HG03175 (cell line): ENCODE measurements around the gene PSTK.

Experiments
- ATAC-seq: cut with Tn5 transposase; IDR thresholded peaks from one replicate; pipeline ENCODE4 v1.9.1; 2021; ENCODE audit warnings: mild to moderate bottlenecking, moderate library complexity; ENCODE audit not compliant: unreplicated experiment

PSTK gene, protein sequence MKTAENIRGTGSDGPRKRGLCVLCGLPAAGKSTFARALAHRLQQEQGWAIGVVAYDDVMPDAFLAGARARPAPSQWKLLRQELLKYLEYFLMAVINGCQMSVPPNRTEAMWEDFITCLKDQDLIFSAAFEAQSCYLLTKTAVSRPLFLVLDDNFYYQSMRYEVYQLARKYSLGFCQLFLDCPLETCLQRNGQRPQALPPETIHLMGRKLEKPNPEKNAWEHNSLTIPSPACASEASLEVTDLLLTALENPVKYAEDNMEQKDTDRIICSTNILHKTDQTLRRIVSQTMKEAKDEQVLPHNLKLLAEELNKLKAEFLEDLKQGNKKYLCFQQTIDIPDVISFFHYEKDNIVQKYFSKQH

DNA sequence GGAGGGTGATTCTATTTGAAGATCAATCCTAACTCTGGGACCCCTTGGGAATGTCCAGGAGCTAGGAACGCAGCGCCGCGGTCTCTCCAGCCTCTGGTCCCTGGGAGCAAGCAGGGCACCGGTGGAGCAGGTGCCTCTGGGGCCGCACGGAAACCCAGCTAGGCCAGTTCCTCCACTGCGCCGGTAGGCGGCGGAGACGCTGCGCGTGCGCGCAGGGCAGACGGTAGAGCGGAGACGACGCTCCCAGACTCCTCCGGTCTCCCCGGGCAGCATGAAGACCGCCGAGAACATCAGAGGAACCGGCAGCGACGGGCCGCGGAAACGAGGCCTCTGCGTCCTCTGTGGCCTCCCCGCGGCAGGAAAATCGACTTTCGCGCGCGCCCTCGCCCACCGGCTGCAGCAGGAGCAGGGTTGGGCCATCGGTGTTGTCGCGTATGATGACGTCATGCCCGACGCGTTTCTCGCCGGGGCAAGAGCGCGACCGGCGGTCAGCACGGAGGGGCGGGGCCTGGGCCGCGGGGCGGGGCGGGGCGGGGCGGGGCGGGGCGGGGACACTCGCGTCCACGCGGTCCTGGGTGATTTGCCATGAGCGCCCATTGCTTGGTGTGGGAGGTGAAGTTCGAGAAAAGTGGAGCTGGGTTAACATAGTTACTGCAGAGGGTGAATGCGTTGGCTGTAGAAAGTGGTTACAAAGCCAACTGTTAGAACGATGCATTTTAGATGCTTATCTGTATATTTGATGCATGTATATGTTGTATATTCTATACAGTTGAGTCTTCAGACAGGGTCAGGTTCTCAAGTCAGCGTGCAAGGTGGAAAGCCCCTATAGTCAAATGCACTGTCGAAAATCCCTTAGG, at the start of gene PSTK:
Gene PSTK, plus strand, starts transcription at position 193 of the 857 bp plus-strand sequence. Its CDS starts 79 bp downstream, at position 272.
- ATAC-seq, result peak; percentile 98

DNA sequence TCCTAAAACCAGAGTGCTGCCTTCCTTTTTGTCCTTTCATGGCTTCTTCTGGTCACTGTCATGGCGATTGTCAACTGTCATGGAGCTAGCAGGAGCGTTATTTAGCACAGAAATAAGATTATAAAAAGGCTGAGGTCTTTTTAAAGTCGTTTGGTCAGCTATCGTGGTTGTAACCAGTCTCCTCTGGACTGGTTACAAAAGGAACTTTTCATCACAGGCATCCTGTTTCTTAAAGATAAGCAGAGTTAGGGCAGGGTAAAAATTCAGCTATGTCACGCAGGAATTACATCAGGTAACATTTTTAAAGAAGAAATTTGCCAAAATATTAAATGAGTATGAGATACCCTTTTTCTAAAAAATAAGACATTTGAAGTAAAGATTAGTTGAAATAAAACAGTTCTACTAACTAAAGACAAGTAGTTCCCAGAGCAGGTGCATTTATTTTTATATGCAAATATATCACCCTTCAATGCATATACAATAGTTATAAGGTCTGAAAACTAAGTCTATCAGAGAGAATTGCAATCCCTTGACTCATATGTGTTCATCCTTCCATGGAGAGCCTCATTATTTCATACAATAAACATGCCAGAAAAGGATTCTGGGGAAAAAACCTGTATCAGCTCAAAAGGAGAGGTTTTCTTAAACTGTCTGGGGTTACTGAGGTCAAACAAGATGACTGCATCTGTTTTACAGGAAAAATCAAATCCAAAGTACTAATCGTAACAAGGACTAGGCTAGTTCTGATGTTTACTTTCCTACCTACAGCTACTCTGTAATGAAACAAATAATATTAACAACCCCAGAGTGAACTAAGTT, 48.9 kb upstream of the PSTK start:
- no peak for ATAC-seq

DNA sequence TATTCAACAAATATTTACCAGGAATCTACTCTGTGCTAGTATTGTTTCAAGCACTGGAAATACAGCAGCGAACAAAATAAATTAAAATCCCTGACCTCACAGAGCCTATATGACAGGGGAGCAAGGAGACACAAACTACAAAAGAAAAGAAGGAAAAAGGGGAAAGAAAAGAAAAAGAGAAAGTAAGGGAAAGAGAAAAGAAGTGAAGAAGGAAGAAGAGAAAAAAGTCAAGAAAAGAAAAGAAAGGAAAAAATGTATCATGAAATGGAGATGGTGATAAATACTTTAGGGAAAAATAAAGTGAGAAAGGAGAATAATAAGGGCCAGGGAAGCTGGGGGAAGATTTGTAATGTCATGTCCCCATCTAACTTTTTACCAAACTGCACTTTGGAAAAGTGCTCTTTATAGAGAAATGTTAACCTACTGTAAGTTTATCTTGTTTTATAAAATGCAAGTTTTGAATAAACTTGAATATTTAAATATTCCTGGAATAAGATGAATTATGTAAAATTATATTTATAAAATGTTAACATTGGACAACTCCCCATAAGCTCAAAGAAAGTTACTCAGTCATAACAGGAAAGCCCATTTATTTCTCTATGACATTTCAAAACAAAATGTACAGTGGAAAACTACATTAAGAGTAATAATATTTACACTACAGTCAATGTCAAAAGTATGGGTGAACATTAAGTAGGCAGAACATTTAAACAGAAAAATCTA, 40.9 kb upstream of the PSTK start:
- no peak for ATAC-seq

DNA sequence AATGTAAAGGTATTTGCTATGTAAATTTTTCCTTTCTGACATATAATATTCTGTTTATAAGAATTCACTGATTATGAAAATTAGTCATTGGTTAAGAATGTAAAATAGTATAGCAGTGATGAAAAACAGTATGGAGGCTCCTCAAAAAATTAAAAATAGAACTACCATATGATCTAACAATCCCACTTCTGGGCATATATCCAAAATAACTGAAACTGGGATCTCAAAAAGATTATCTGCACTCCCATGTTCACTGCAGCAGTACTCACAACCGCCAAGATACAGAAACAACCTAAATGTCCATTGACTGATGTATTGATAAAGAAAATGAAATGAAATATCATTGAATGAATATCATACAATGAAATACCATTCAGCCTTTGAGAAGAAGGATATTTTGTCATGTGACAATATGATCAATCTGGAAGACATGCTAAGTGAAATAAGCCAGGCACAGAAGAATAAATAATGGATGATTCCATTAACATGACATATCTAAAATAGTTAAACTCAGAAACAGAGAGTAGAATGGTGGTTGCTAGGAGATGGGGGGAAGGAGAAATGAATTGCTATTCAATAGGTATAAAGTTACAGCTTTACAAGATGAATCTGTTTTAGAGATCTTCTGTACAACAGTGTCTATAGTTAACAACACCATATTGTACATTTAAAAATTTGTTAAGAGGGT, 40.2 kb upstream of the PSTK start:
- no peak for ATAC-seq

DNA sequence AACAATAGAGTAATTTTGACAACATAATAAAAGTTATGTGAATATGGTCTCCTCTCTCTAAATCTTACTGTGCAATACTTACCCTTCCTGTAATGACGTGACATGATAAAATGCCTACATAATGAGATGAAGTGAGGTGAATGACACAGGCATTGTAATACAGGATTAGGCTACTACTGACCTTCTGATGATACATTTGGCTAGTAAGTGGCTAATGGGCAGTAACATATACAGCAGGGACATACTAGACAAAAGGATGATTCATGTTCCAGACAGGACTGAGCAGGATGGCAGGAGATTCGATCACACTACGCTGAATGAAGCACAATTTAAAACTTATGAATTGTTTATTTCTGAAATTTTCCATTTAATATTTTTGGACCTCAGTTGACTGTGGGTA, 30.9 kb upstream of the PSTK start:
- ATAC-seq, result no peak

DNA sequence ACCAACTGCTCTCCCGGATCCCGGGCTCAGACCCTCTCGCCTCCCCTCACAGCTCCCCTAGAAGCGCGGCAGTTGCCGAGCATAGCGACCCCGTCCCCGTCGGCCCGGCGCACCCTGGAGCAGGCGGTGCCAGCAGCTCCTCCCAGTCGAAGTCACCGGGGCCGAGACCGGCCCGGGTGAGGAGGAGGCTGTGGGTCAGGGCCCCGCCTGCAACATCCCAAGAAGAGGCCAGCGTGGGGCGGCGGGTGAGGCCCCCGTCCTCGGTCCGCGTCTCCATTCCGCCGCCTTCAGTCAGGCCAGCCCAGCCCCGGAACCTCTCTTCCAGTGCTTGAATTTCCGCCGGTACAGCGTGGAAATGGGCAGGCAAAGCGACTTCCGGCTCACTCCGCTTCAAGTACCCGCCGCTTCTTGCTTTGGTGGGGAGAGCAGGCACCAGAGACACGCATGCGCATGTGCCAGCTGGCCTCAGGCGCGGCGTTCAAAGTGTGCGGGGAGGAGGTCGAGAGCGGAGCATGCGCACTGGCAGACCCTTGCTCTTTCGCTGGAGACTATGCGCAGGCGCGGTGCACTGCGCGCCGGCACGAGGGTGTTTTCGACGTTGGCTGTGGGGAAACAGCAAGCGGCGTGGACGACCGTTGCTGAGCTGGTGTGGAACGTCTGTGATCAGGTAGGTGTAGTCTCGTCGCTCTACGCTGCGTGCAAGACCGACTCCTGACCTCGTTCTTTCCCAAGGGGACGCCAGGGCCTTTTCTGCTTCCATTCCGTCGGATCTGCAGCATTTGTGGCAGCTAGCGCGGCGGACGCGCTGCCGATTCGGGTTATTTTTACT, 26.1 kb upstream of the PSTK start, which contains the start of gene C10orf88:
Gene C10orf88, minus strand, starts transcription at position 326 of the 829 bp plus-strand sequence. Its CDS starts 49 bp downstream, at position 277.
- ATAC-seq, result peak; percentile 99

DNA sequence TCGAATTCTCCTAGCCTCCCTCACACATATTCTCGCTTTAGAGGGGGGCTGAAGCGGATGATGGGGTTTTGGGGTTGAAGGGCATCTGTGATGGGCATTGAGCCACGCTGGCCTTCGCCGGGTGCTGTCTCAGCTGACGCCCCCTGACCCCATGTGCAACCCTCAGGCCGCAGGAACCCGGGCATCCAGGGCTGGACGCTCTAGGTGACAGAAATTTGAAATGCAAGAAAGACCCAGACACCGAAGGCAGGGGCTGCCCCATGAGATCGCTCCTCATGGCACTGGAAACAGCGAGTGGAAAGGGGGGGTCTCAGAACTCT, 25.5 kb upstream of the PSTK start:
- ATAC-seq, result no peak

DNA sequence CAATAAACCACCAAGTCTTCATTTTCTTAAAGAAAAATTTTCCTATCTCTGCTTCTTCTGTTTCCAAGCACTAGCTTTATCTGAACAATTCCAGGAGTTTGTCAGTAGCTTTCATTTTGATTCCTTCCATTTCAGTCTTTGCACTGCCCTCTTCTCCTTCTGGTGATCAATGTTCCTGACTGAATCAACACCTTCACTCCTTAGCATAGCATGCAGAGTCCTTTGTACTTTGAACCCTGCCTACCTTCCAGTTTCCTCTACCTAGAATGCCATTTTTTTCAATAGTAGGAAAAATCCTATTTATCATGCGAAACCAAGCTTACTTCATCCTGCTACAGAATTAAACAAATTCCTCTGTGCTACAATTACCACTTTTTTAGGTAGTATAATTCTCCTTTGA, 24.3 kb upstream of the PSTK start:
- ATAC-seq, result no peak

DNA sequence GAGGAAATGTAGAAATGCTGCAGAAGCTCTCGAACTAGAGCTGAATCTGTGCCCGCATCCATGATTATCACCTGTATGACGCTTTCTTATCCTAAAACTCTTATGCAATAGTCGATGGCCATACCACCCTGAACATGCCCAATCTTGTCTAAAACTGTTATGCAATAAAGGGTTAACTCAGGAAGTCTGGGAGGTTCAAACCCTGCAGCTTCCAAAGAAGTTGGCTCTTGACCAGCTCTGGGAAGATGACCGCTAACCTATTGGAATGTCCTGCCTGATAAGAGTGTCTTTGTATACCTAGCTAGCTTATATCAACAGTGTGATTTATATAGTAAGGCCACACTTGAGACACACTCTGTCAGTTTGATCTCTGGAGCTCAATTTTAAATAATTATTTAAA, 22.7 kb upstream of the PSTK start:
- no peak for ATAC-seq

DNA sequence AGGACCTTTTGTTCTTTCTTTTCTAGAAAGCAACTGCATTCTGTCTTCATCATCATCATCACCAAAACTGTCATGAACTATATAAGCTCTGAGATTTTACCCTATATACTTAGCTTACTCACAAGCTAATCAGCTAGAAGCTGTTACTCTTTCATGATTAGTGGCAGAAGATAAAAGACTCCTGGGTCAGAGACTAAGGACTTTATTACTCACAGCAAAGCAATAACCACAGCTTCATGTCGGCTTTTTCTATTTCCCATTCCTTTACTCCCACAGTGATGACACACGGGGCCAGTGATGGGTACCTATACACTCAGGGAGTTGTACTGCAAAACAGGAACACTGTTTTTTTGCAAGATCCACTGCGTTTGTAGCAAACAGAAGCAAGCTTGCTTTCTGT, 17.8 kb upstream of the PSTK start:
- ATAC-seq, result no peak

DNA sequence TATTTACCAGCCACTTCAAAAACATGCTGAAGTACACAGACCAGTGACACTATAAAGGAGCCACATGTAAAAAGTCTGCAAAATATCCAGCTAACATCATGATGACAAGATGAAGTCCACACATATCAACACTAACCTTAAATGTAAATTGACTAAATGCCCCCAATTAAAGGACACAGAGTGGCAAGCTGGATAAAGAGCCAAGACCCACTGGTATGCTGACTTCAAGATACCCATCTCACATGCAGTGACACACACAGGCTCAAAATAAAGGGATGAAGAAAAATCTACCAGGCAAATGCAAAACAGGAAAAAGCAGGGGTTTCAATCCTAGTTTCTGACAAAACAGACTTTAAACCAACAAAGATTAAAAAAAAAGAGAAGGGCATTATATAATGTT, 13.3 kb upstream of the PSTK start:
- no peak for ATAC-seq

DNA sequence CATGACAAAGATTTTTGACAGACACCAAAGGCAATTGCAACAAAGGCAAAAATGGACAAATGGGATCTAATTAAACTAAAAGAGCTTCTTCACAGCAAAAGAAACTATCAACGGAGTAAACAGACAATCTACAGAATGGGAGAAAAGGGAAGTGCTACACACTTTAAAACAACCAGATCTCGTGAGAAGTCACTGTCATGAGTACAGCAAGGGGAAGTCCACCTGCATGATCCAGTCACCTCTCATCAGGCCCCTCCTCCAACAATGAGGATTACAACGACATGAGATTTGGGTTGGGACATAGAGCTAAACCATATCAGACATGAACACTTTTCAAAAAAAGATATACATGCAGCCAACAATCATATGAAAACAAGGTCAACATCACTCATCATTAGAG, 11.5 kb upstream of the PSTK start:
- ATAC-seq, result no peak

DNA sequence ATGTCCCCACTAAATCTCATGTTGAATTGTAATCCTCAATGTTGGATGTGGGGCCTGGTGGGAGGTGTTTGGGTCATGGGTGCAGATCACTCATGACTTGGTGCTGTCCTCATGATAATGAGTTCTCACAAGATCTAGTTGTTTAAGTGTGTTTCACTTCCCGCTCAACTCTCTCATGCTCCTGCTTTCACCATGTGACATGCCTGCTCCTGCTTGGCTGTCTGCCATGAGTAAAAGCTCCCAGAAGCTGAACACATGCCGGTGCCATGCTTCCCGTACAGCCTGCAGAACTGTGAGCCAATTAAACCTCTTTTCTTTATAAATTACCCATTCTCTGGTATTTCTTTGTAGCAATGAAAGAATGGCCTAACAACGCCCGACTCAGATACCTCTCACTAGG, 6.2 kb upstream of the PSTK start:
- ATAC-seq, result no peak

DNA sequence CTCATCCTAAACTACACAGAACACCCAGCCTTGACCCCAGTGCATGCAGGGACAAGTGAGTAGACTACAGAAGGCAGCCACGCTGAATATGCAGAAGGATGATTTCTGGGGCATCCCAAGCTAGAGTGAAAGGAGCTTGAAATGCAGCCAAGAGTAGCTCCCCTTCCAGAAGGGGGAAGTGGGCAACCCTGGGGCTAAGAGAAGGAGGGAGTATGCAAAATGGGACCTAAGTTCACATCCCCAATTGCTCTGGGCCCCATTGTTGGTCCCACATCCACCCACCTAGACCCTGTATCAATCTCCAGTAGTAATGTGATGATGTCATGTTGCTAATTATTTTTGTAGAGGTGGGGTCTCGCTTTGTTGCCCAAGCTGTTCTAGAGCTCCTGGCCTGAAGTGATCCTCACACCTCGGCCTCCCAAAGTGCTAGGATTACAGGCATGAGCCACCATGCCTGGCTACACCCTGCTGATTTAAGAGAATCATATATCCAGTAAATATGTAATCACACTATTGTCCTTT, 5.6 kb upstream of the PSTK start:
- ATAC-seq, result no peak

DNA sequence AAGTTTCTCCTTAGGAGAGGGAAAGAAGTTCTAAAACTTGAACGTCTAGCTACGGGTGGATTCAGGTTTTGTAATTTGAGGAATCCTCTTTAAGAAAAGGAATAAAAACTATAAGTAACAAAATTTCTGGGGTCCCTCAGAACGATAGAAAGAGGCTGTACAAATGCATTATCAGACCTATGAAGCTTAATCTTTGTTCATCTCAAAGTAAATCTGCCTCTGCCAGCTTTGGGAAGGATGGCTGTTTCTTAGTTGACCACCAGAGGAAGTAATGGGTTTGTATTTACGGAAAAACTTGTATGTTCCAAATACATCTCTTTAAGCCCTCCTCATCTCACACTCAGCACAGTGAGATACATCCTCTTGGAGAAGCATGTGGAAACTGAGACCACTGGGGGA, 864 bp downstream of the PSTK start:
- ATAC-seq, result no peak

DNA sequence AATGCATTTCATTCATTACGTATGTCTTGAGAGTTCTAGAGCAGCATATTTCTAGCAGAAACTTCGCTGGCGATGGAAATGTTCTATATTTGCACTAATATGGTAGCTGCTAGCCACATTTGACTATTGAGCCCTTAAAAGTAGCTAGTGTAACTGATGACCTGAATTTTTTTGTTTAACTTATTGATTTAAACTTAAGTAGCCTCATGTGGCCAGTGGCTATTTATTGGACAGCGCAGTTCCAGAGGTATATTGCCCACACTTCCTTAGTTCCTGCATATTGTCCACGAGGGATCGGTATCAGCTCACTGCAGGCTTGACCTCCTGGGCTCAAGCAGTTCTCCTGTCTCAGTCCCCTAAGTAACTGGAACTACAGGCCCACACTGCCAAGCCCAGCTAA, 3.7 kb downstream of the PSTK start:
- ATAC-seq, result no peak

DNA sequence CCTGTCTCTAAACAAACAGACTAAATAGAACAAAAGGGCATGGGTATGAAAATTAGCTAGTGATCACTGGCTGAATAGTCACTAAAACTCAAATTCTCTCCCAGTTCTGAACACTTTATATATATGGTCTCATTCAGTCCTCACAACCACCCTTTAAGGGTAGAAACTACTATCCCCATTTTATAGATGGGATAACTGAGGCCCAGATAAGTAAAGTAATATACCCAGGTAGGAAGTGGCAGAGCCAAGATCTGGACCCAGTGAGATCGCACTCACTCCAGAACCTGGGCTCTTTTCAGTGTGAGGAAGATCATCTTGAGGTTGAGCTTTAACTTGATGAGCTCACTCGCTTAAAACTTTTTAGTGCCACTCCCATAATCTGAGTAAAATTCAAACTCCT, 4.5 kb downstream of the PSTK start:
- ATAC-seq, result no peak

DNA sequence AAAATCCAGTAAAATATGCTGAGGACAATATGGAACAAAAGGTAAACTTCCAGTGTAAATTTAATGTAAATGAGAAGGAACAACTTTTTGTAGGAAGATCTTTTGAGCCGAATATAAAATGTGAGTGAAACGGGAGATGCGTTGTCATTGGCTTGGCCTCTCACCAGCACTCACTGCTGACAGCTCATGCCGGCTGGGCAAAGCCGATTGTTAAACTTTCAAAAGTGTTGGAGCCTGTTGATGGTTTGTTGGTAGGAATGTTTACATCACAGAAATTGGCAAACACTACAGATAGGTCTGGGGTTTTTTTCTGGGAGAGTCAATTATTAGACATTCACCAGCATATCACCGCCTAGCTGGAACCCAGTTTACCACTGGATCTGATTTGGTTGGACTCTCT, 6.1 kb downstream of the PSTK start:
- ATAC-seq, result no peak

DNA sequence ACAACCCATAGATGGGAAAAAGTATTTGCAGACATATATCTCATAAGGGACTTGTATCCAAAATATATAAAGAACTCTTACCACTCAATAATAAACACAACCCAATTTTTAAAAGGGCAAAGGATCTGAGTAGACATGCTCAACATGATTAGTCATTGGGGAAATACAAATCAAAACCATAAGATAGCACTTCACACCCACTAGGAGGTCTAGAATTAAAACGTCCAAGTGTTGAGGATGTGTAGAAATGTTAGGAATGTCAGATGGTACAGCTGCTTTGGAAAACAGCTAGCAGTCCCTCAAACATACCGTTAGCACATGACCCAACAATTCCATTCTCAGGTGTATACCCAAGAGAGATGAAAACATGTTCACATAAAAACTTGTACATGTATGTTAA, 8.3 kb downstream of the PSTK start:
- no peak for ATAC-seq
